ENCODE results near the gene ZSCAN2.
A peak's percentile ranks its signal among the peaks of the same experiment; 100 is the strongest.

Gene ZSCAN2

DNA sequence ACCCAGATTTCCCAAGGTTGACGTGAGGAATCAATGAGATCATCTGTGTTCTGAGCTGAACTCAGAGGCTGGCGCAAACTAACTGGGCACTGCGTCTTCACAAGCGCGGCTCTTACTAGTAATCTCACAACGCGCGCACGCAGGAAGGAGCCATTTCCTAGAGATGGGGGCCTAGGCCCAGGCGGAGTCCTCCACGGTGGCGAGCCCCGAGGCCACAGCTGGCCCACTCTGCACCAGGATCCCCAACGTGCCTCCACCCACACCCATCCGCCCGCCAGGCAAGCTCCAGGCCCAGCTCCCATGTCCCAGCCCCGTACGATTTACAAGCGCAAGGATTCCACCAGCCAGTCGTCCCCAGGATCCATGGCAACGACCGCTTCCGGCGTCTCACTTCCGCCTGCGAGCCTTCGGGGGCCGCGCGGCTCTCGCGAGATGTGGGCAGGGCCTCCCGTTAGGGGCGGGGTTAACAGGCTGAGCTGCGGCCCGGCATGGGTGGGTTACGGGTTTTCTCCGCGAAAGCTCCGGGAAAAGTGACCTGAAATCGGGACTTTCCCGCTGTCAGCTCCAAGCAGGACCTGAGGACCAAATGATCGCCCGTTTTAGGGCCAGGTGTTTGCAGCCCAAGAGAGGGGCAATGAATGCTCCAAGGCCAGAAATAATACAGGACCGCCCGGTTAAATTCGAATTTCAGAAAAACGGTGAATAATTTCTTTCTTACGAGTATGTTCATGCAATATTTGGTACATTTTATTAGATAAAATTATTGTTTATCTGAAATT, 53.3 kb downstream of the ZSCAN2 start, which contains the start of gene WDR73:
TSS of gene WDR73 (minus strand) at position 374 of the 779 bp plus-strand sequence. CDS start at position 365, 9 bp downstream.
- peak; percentile 66; the same call in 1 of the 2 replicates for TF ChIP-seq TAF1 (IDR thresholded peaks at IDR 0.05; ENCODE audit: borderline replicate concordance, insufficient read depth, low read length)
- 0 out of 2 replicates have a peak, but pooled peaks have one; percentile 85 for TF ChIP-seq SIN3A (IDR thresholded peaks at IDR 0.05; ENCODE audit: borderline replicate concordance, insufficient read depth, low read length)
- TF ChIP-seq, protein P1, sequence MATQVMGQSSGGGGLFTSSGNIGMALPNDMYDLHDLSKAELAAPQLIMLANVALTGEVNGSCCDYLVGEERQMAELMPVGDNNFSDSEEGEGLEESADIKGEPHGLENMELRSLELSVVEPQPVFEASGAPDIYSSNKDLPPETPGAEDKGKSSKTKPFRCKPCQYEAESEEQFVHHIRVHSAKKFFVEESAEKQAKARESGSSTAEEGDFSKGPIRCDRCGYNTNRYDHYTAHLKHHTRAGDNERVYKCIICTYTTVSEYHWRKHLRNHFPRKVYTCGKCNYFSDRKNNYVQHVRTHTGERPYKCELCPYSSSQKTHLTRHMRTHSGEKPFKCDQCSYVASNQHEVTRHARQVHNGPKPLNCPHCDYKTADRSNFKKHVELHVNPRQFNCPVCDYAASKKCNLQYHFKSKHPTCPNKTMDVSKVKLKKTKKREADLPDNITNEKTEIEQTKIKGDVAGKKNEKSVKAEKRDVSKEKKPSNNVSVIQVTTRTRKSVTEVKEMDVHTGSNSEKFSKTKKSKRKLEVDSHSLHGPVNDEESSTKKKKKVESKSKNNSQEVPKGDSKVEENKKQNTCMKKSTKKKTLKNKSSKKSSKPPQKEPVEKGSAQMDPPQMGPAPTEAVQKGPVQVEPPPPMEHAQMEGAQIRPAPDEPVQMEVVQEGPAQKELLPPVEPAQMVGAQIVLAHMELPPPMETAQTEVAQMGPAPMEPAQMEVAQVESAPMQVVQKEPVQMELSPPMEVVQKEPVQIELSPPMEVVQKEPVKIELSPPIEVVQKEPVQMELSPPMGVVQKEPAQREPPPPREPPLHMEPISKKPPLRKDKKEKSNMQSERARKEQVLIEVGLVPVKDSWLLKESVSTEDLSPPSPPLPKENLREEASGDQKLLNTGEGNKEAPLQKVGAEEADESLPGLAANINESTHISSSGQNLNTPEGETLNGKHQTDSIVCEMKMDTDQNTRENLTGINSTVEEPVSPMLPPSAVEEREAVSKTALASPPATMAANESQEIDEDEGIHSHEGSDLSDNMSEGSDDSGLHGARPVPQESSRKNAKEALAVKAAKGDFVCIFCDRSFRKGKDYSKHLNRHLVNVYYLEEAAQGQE (IDR thresholded peaks at IDR 0.05; ENCODE audit: insufficient read depth in 1 of 2, low read depth in 2 of 2, low read length in 2 of 2): no peak
- TF ChIP-seq FOXP2 (optimal IDR thresholded peaks at IDR 0.05; ENCODE audit: borderline replicate concordance, extremely low read depth, extremely low read length, insufficient read depth): peak; percentile 68
- peak; percentile 89 for TF ChIP-seq POLR2AphosphoS5 (IDR thresholded peaks at IDR 0.05; ENCODE audit: low read depth, low read length)

DNA sequence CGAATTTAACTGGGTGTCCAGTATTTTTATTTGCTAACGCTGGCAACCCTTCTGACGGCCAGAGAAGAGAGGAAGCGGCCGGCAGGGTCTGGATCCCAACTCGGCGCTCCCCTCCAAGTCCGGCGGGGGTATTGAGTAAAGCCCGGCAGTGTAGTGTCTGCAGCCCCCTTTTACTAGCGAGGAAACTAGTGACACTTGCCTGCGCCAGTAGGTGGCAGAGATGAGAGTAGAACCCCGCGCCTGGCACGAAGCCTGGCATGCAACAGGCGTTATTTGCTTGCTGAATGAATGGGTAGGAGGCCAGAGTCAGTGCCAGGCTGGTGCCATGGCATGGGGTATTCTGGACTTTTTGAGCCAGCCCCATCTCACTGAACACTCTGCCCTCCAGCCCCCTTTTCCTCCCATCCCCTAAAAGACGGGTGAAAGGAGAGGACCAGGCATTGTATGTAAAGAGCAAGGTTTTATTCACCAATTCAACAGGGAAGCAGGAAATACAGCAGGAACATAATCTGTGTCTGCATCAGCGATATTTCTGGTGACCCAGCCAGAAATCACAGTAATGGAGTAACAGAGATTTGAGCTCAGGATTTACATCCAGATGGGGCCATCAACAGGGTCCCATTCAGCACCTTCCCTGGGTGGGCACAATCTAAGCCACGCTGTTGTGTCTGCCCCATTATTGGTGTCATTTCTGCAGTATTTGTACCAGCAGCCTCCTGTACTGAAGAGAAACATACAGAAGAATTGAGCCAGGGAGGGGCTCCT, 54.1 kb downstream of the ZSCAN2 start:
- TF ChIP-seq FOXP2 (optimal IDR thresholded peaks at IDR 0.05; ENCODE audit: borderline replicate concordance, extremely low read depth, extremely low read length, insufficient read depth) (no peak), POLR2AphosphoS5 (IDR thresholded peaks at IDR 0.05; ENCODE audit: low read depth, low read length) (no peak), SIN3A (IDR thresholded peaks at IDR 0.05; ENCODE audit: borderline replicate concordance, insufficient read depth, low read length) (no peak), TAF1 (IDR thresholded peaks at IDR 0.05; ENCODE audit: borderline replicate concordance, insufficient read depth, low read length) (no peak)
- TF ChIP-seq, protein P1 (IDR thresholded peaks at IDR 0.05; ENCODE audit: insufficient read depth in 1 of 2, low read depth in 2 of 2, low read length in 2 of 2): no peak

DNA sequence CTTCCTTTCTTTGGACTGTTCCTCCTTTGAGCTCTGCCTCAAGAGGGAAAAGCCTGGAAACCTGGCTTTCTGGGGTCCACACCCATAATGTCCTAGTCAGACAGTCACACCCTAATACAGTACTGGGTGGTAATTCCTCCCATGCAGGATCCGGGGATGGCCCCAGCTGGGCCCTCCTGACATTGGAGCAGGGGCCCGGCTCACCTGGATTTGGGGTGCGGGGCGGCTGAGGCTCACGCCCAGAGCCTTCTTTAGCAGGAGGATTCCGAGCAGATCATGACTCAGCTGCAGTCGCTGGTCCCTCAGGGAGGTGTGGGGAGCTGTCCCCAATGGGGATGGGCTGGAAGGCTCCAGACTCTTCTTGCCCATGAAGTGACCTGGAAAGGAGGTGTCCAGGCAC, 56.2 kb downstream of the ZSCAN2 start:
- no peak for TF ChIP-seq POLR2AphosphoS5 (IDR thresholded peaks at IDR 0.05; ENCODE audit: low read depth, low read length)
- no peak for TF ChIP-seq TAF1 (IDR thresholded peaks at IDR 0.05; ENCODE audit: borderline replicate concordance, insufficient read depth, low read length)
- TF ChIP-seq, protein P1 (IDR thresholded peaks at IDR 0.05; ENCODE audit: insufficient read depth in 1 of 2, low read depth in 2 of 2, low read length in 2 of 2): no peak
- TF ChIP-seq FOXP2 (optimal IDR thresholded peaks at IDR 0.05; ENCODE audit: borderline replicate concordance, extremely low read depth, extremely low read length, insufficient read depth): no peak
- no peak for TF ChIP-seq SIN3A (IDR thresholded peaks at IDR 0.05; ENCODE audit: borderline replicate concordance, insufficient read depth, low read length)

DNA sequence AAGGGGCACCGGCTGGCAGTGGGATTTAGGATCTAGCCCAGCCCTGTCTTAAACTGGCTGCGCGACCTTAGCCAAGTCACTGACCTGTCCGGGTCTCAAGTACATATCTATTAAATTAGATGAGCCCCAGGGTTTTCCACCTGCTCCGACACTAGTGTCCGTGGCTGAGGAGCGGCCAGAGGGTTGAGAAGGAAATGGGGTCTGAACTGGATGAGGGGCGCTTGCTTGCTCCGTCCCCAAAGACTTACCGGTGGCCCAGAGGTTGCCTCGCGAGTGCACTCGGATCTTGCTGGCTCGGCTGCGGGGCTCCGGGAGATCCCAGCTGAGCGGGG, 56.9 kb downstream of the ZSCAN2 start:
- TF ChIP-seq SIN3A (IDR thresholded peaks at IDR 0.05; ENCODE audit: borderline replicate concordance, insufficient read depth, low read length): no peak
- TF ChIP-seq TAF1 (IDR thresholded peaks at IDR 0.05; ENCODE audit: borderline replicate concordance, insufficient read depth, low read length): no peak
- no peak for TF ChIP-seq FOXP2 (optimal IDR thresholded peaks at IDR 0.05; ENCODE audit: borderline replicate concordance, extremely low read depth, extremely low read length, insufficient read depth)
- no peak for TF ChIP-seq POLR2AphosphoS5 (IDR thresholded peaks at IDR 0.05; ENCODE audit: low read depth, low read length)
- TF ChIP-seq, protein P1 (IDR thresholded peaks at IDR 0.05; ENCODE audit: insufficient read depth in 1 of 2, low read depth in 2 of 2, low read length in 2 of 2): no peak

Data from PFSK-1 (cell line).